B cell (primary cell): ENCODE measurements around the gene TATDN2.

Experiments used
- EZH2 ChIP-seq: IDR thresholded peaks from 2 replicates; pipeline ENCODE4 v1.6.1; 2012; ENCODE audit warnings: borderline replicate concordance, low read depth, mild to moderate bottlenecking, moderate library complexity, low read length; ENCODE audit not compliant: insufficient read depth, poor library complexity, severe bottlenecking
- TF ChIP-seq, protein P1 (sequence below): fragments of 200-600 bp; IDR thresholded peaks from one replicate; pipeline ENCODE4 v1.8.0; 2022; ENCODE audit warnings: antibody characterized with exemption, mild to moderate bottlenecking

DNA sequence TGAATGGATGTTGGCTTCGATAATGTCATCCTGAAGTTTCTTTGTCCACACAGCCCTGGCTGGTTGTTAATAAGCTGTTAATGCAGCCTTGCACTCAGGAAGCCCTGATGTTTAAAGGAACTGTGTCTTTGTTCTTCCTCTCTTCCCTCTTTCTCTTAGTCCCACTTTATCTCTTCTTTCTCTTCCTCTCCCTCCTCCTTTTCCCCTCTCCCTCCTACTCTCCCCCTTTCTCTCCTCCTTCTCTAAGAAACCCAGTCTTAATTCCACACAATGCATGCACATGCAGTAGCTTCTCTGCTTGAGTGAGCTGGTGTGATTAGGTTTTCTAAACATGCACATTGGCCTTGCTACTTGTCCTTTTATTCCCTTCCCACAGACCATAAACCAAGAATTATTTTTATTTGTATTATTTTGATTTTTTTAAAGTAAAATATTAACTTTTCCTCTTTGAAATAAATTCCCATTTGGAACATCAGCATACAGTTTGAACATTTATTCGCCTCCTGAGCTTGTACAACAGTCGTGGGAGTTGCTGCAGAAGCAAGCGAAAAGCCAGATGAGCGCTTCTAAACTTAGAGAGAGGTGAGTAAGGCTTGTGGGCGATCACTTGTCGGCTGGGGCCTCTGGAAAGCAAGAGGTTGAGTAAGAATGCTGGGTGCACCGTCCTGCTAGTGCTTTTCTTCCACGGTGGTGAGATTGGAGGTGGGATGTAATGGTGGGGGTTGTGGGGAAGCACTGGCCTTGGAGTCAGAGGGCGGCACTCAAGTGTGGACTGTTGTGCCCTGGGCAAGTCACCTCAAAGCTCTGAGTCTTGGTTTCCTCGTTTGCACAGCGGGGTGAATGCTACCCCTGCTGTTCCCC is 37.2 kb downstream of the TATDN2 start:
- TF ChIP-seq, protein P1, sequence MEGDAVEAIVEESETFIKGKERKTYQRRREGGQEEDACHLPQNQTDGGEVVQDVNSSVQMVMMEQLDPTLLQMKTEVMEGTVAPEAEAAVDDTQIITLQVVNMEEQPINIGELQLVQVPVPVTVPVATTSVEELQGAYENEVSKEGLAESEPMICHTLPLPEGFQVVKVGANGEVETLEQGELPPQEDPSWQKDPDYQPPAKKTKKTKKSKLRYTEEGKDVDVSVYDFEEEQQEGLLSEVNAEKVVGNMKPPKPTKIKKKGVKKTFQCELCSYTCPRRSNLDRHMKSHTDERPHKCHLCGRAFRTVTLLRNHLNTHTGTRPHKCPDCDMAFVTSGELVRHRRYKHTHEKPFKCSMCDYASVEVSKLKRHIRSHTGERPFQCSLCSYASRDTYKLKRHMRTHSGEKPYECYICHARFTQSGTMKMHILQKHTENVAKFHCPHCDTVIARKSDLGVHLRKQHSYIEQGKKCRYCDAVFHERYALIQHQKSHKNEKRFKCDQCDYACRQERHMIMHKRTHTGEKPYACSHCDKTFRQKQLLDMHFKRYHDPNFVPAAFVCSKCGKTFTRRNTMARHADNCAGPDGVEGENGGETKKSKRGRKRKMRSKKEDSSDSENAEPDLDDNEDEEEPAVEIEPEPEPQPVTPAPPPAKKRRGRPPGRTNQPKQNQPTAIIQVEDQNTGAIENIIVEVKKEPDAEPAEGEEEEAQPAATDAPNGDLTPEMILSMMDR, result no peak
- TF ChIP-seq EZH2, result no peak
